MM.1S (cell line): Measurements from ENCODE around the gene GSE1.

Source experiments
- DNase-seq: peaks from one replicate; pipeline ENCODE4 v3.0.0-alpha.2; 2015
- H2AFZ ChIP-seq: fragments of 300-600 bp; sonication (generic); 2 replicates; pipeline ENCODE4 v1.6.0; 2016; ENCODE audit warnings: antibody characterized with exemption, low read length
- H3F3A ChIP-seq: fragments of 300-600 bp; sonication (generic); 2 replicates; pipeline ENCODE4 v1.6.1; 2016; ENCODE audit warnings: mild to moderate bottlenecking, antibody characterized with exemption, low read length, moderate library complexity, mixed read lengths; ENCODE audit not compliant: insufficient read depth
- H3K27ac ChIP-seq: fragments of 300-600 bp; sonication (generic); 2 replicates; pipeline ENCODE4 v1.5.1; 2016; ENCODE audit warnings: mild to moderate bottlenecking, low read length
- H3K27me3 ChIP-seq: fragments of 300-600 bp; sonication (generic); replicated peaks from 2 replicates; pipeline ENCODE4 v1.6.0; 2016; ENCODE audit warnings: low read length; ENCODE audit not compliant: insufficient read depth
- H3K36me3 ChIP-seq: fragments of 300-600 bp; sonication (generic); replicated peaks from 2 replicates; pipeline ENCODE4 v1.6.1; 2016; ENCODE audit warnings: mild to moderate bottlenecking, low read length, mixed read lengths; ENCODE audit not compliant: insufficient read depth
- H3K4me1 ChIP-seq: fragments of 300-600 bp; sonication (generic); 2 replicates; pipeline ENCODE4 v1.6.1; 2016; ENCODE audit warnings: low read length, mixed read lengths
- H3K4me2 ChIP-seq: fragments of 300-600 bp; sonication (generic); 2 replicates; pipeline ENCODE4 v1.6.0; 2016; ENCODE audit warnings: low read depth, low read length
- H3K4me3 ChIP-seq: fragments of 300-600 bp; sonication (generic); 2 replicates; pipeline ENCODE4 v1.5.1; 2016; ENCODE audit warnings: low read length, mixed read lengths
- H3K79me2 ChIP-seq: fragments of 300-600 bp; sonication (generic); 2 replicates; pipeline ENCODE4 v1.6.1; 2016; ENCODE audit warnings: mixed run types, low read length, mixed read lengths
- H3K9ac ChIP-seq: fragments of 300-600 bp; sonication (generic); 2 replicates; pipeline ENCODE4 v1.6.1; 2016; ENCODE audit warnings: low read length, mixed read lengths
- H3K9me2 ChIP-seq: fragments of 300-600 bp; sonication (generic); replicated peaks from 2 replicates; pipeline ENCODE4 v1.6.1; 2016; ENCODE audit warnings: mild to moderate bottlenecking, low read length, mixed read lengths; ENCODE audit not compliant: insufficient read depth
- H3K9me3 ChIP-seq: fragments of 300-600 bp; sonication (generic); replicated peaks from 2 replicates; pipeline ENCODE4 v1.6.1; 2016; ENCODE audit warnings: mild to moderate bottlenecking, low read length, mixed read lengths; ENCODE audit not compliant: insufficient read depth
- H4K20me1 ChIP-seq: fragments of 300-600 bp; sonication (generic); 2 replicates; pipeline ENCODE4 v1.6.1; 2016; ENCODE audit warnings: mild to moderate bottlenecking, low read length, moderate library complexity, mixed read lengths; ENCODE audit not compliant: insufficient read depth
- CTCF ChIP-seq: fragments of 300-600 bp; sonication (generic); IDR thresholded peaks from 2 replicates; pipeline ENCODE4 v1.5.1; 2016; ENCODE audit warnings: antibody characterized with exemption, low read length, mixed read lengths
- EZH2 ChIP-seq: fragments of 300-600 bp; sonication (generic); optimal IDR thresholded peaks from 2 replicates; pipeline ENCODE3; 2017; ENCODE audit warnings: low read depth, mild to moderate bottlenecking, antibody characterized with exemption, low read length, mixed read lengths
- EZH2phosphoT487 ChIP-seq: fragments of 300-600 bp; sonication (generic); IDR thresholded peaks from 2 replicates; pipeline ENCODE4 v1.6.1; 2018; ENCODE audit warnings: antibody characterized with exemption, low read length

The GSE1 gene

GRCh38 chr16:85724936-85725335 is 111.8 kb downstream of the GSE1 start:
- Histone ChIP-seq H3K79me2 (no peaks in the 10 kb centered on the region), H3K27ac (no peak overlapping the region), H3K9me3 (no peaks in the 10 kb centered on the region), H4K20me1 (no peaks in the 10 kb centered on the region), H3K9ac (no peak overlapping the region), H3K9me2 (no peaks in the 10 kb centered on the region), H3K4me2 (no peak overlapping the region), H3K4me3 (no peak overlapping the region), H3K27me3 (peaks cover 6% of the 10 kb centered on the region; the same call in 1 of the 2 replicates), H3K4me1 (no peaks in the 10 kb centered on the region), H2AFZ (no peak overlapping the region), H3K36me3 (no peaks in the 10 kb centered on the region), H3F3A (no peaks in the 10 kb centered on the region)
- TF ChIP-seq EZH2 (no peak), EZH2phosphoT487 (no peak), CTCF (no peak)
- no peak for DNase-seq
